Kasumi-1 (cell line): ENCODE results near the gene ANK3.

Experiments used
- DNase-seq, 2 experiments: peaks; one replicate each; lab custom pipeline; 2025; lab: John Stamatoyannopoulos, UW

Gene ANK3

GRCh38 chr10:60376221-60377041 is 13.2 kb downstream of the ANK3 start:
- DNase-seq: no peak

- DNase-seq: no peak
Measured at GRCh38 chr10:60375293-60376004, 14.2 kb downstream of the ANK3 start.

- DNase-seq: no peak
Measured at GRCh38 chr10:60374836-60375235, 14.8 kb downstream of the ANK3 start.

- no peak for DNase-seq
Measured at GRCh38 chr10:60372436-60372835, 17.2 kb downstream of the ANK3 start.

- DNase-seq: no peak
Measured at GRCh38 chr10:60369547-60369930, 20.1 kb downstream of the ANK3 start.

GRCh38 chr10:60368875-60369546 is 20.7 kb downstream of the ANK3 start:
- no peak for DNase-seq

- no peak for DNase-seq
Measured at GRCh38 chr10:60367901-60368300, 21.8 kb downstream of the ANK3 start.

- DNase-seq: no peak
Measured at GRCh38 chr10:60367431-60367830, 22.2 kb downstream of the ANK3 start.

GRCh38 chr10:60367024-60367423 is 22.7 kb downstream of the ANK3 start:
- no peak for DNase-seq

GRCh38 chr10:60363187-60363586 is 26.5 kb downstream of the ANK3 start:
- DNase-seq: no peak

- no peak for DNase-seq
Measured at GRCh38 chr10:60362461-60362860, 27.2 kb downstream of the ANK3 start.

- no peak for DNase-seq
Measured at GRCh38 chr10:60359066-60359465, 30.6 kb downstream of the ANK3 start.

- no peak for DNase-seq
Measured at GRCh38 chr10:60358282-60358681, 31.4 kb downstream of the ANK3 start.

- DNase-seq: no peak
Measured at GRCh38 chr10:60353519-60354258, 36.0 kb downstream of the ANK3 start.

GRCh38 chr10:60352105-60352504 is 37.6 kb downstream of the ANK3 start:
- DNase-seq: no peak

- DNase-seq: no peak
Measured at GRCh38 chr10:60351191-60351853, 38.4 kb downstream of the ANK3 start.

- no peak for DNase-seq
Measured at GRCh38 chr10:60350400-60350799, 39.3 kb downstream of the ANK3 start.

GRCh38 chr10:60349426-60349825 is 40.2 kb downstream of the ANK3 start:
- no peak for DNase-seq

GRCh38 chr10:60348982-60349381 is 40.7 kb downstream of the ANK3 start:
- DNase-seq: no peak

GRCh38 chr10:60347270-60347669 is 42.4 kb downstream of the ANK3 start:
- no peak for DNase-seq

- no peak for DNase-seq
Measured at GRCh38 chr10:60346661-60347060, 43.0 kb downstream of the ANK3 start.

GRCh38 chr10:60343254-60343653 is 46.4 kb downstream of the ANK3 start:
- no peak for DNase-seq
